ENCODE data around the gene ARL8B. TPM values are rescaled to one million over a fixed set of nuclear protein-coding genes. Genes with fewer than 3 reads are reported as not detected.

Gene ARL8B
- total RNA-seq, 1 experiment from 2014 or later, result 52.4 TPM

GRCh38 chr3:5217824-5218595 lies 95.9 kb downstream of the ARL8B start:
- Histone ChIP-seq H3K4me3 (ENCODE audit: low read length) (no peak overlapping the region), H3K9me2 (replicated peaks; ENCODE audit: insufficient read depth, low read length) (no peaks in the 10 kb centered on the region), H3K27ac (ENCODE audit: low read length) (no peak overlapping the region), H3K79me2 (ENCODE audit: low read length) (no peaks in the 10 kb centered on the region), H3K36me3 (ENCODE audit: insufficient read depth, low read length) (peaks cover 55% of the 10 kb centered on the region), H3K4me2 (ENCODE audit: low read depth, low read length, poor library complexity, severe bottlenecking) (no peak overlapping the region), H3K9ac (ENCODE audit: low read length) (no peak overlapping the region), H3K9me3 (ENCODE audit: low read length) (no peaks in the 10 kb centered on the region), H2AFZ (ENCODE audit: low read length) (no peak overlapping the region), H3K4me1 (ENCODE audit: low read length) (peaks cover 5% of the 10 kb centered on the region), H4K20me1 (ENCODE audit: insufficient read depth, low read depth, low read length) (no peaks in the 10 kb centered on the region), H3K27me3 (ENCODE audit: low read length) (no peaks in the 10 kb centered on the region)
- no peak for DNase-seq

GRCh38 chr3:5218815-5219214 lies 96.7 kb downstream of the ARL8B start:
- Histone ChIP-seq H3K36me3 (ENCODE audit: insufficient read depth, low read length) (peaks cover 47% of the 10 kb centered on the region), H3K9me3 (ENCODE audit: low read length) (no peaks in the 10 kb centered on the region), H3K79me2 (ENCODE audit: low read length) (no peaks in the 10 kb centered on the region), H3K27ac (ENCODE audit: low read length) (no peak overlapping the region), H3K9ac (ENCODE audit: low read length) (no peak overlapping the region), H3K27me3 (ENCODE audit: low read length) (no peaks in the 10 kb centered on the region), H2AFZ (ENCODE audit: low read length) (no peak overlapping the region), H3K4me2 (ENCODE audit: low read depth, low read length, poor library complexity, severe bottlenecking) (no peak overlapping the region), H3K4me1 (ENCODE audit: low read length) (no peaks in the 10 kb centered on the region), H3K9me2 (replicated peaks; ENCODE audit: insufficient read depth, low read length) (no peaks in the 10 kb centered on the region), H3K4me3 (ENCODE audit: low read length) (no peak overlapping the region), H4K20me1 (ENCODE audit: insufficient read depth, low read depth, low read length) (no peaks in the 10 kb centered on the region)
- no peak for DNase-seq

- Histone ChIP-seq H2AFZ (ENCODE audit: low read length) (no peak overlapping the region), H3K79me2 (ENCODE audit: low read length) (no peaks in the 10 kb centered on the region), H3K27ac (ENCODE audit: low read length) (no peak overlapping the region), H3K36me3 (ENCODE audit: insufficient read depth, low read length) (peaks cover 44% of the 10 kb centered on the region), H3K27me3 (ENCODE audit: low read length) (no peaks in the 10 kb centered on the region), H3K4me1 (ENCODE audit: low read length) (no peaks in the 10 kb centered on the region), H3K9me2 (replicated peaks; ENCODE audit: insufficient read depth, low read length) (no peaks in the 10 kb centered on the region), H3K9me3 (ENCODE audit: low read length) (no peaks in the 10 kb centered on the region), H3K9ac (ENCODE audit: low read length) (no peak overlapping the region), H3K4me2 (ENCODE audit: low read depth, low read length, poor library complexity, severe bottlenecking) (no peak overlapping the region), H4K20me1 (ENCODE audit: insufficient read depth, low read depth, low read length) (no peaks in the 10 kb centered on the region), H3K4me3 (ENCODE audit: low read length) (no peak overlapping the region)
- DNase-seq, result no peak
These were observed 97.1 kb downstream of the ARL8B start for GRCh38 chr3:5219216-5219615.

GRCh38 chr3:5220193-5220592 lies 98.1 kb downstream of the ARL8B start:
- Histone ChIP-seq H3K27ac (ENCODE audit: low read length) (no peak overlapping the region), H4K20me1 (ENCODE audit: insufficient read depth, low read depth, low read length) (no peaks in the 10 kb centered on the region), H3K9me3 (ENCODE audit: low read length) (no peaks in the 10 kb centered on the region), H3K9ac (ENCODE audit: low read length) (no peak overlapping the region), H3K9me2 (replicated peaks; ENCODE audit: insufficient read depth, low read length) (no peaks in the 10 kb centered on the region), H3K79me2 (ENCODE audit: low read length) (no peaks in the 10 kb centered on the region), H3K27me3 (ENCODE audit: low read length) (no peaks in the 10 kb centered on the region), H3K4me3 (ENCODE audit: low read length) (no peak overlapping the region), H3K4me2 (ENCODE audit: low read depth, low read length, poor library complexity, severe bottlenecking) (no peak overlapping the region), H2AFZ (ENCODE audit: low read length) (no peak overlapping the region), H3K4me1 (ENCODE audit: low read length) (no peaks in the 10 kb centered on the region), H3K36me3 (ENCODE audit: insufficient read depth, low read length) (peaks cover 34% of the 10 kb centered on the region)
- DNase-seq, result no peak

GRCh38 chr3:5220667-5221431 lies 98.8 kb downstream of the ARL8B start:
- H2AFZ ChIP-seq (ENCODE audit: low read length), result no peak overlapping the region
- H3K4me2 ChIP-seq (ENCODE audit: low read depth, low read length, poor library complexity, severe bottlenecking), result no peak overlapping the region
- no peaks in the 10 kb centered on the region for H4K20me1 ChIP-seq (ENCODE audit: insufficient read depth, low read depth, low read length)
- H3K9me3 ChIP-seq (ENCODE audit: low read length), result no peaks in the 10 kb centered on the region
- H3K4me1 ChIP-seq (ENCODE audit: low read length), result no peaks in the 10 kb centered on the region
- no peaks in the 10 kb centered on the region for H3K9me2 ChIP-seq (replicated peaks; ENCODE audit: insufficient read depth, low read length)
- H3K9ac ChIP-seq (ENCODE audit: low read length), result no peak overlapping the region
- H3K4me3 ChIP-seq (ENCODE audit: low read length), result no peak overlapping the region
- peaks cover 28% of the 10 kb centered on the region; the same call in 1 of the 2 replicates for H3K36me3 ChIP-seq (ENCODE audit: insufficient read depth, low read length)
- H3K27ac ChIP-seq (ENCODE audit: low read length), result no peak overlapping the region
- H3K27me3 ChIP-seq (ENCODE audit: low read length), result no peaks in the 10 kb centered on the region
- no peaks in the 10 kb centered on the region for H3K79me2 ChIP-seq (ENCODE audit: low read length)
- DNase-seq, result no peak

GRCh38 chr3:5221701-5222100 lies 99.6 kb downstream of the ARL8B start:
- no peaks in the 10 kb centered on the region for H3K9me2 ChIP-seq (replicated peaks; ENCODE audit: insufficient read depth, low read length)

GRCh38 chr3:5222283-5223005 lies 100.4 kb downstream of the ARL8B start:
- H3K9ac ChIP-seq (ENCODE audit: low read length), result no peak overlapping the region
- no peak overlapping the region for H3K4me2 ChIP-seq (ENCODE audit: low read depth, low read length, poor library complexity, severe bottlenecking)
- peaks cover 14% of the 10 kb centered on the region; the same call in 1 of the 2 replicates for H3K36me3 ChIP-seq (ENCODE audit: insufficient read depth, low read length)
- no peak for DNase-seq
- H2AFZ ChIP-seq (ENCODE audit: low read length), result no peak overlapping the region
- no peaks in the 10 kb centered on the region for H3K27me3 ChIP-seq (ENCODE audit: low read length)
- H3K9me3 ChIP-seq (ENCODE audit: low read length), result no peaks in the 10 kb centered on the region
- no peaks in the 10 kb centered on the region for H4K20me1 ChIP-seq (ENCODE audit: insufficient read depth, low read depth, low read length)
- no peaks in the 10 kb centered on the region for H3K4me1 ChIP-seq (ENCODE audit: low read length)
- H3K79me2 ChIP-seq (ENCODE audit: low read length), result no peaks in the 10 kb centered on the region
- no peak overlapping the region for H3K27ac ChIP-seq (ENCODE audit: low read length)
- no peaks in the 10 kb centered on the region for H3K9me2 ChIP-seq (replicated peaks; ENCODE audit: insufficient read depth, low read length)
- no peak overlapping the region for H3K4me3 ChIP-seq (ENCODE audit: low read length)

More at GRCh38 chr3:5221701-5222100, 99.6 kb downstream of the ARL8B start:
- Histone ChIP-seq H3K36me3 (ENCODE audit: insufficient read depth, low read length) (peaks cover 21% of the 10 kb centered on the region; the same call in 1 of the 2 replicates), H4K20me1 (ENCODE audit: insufficient read depth, low read depth, low read length) (no peaks in the 10 kb centered on the region), H2AFZ (ENCODE audit: low read length) (no peak overlapping the region), H3K9me3 (ENCODE audit: low read length) (no peaks in the 10 kb centered on the region), H3K4me1 (ENCODE audit: low read length) (no peaks in the 10 kb centered on the region), H3K9ac (ENCODE audit: low read length) (no peak overlapping the region), H3K27ac (ENCODE audit: low read length) (no peak overlapping the region), H3K27me3 (ENCODE audit: low read length) (no peaks in the 10 kb centered on the region), H3K79me2 (ENCODE audit: low read length) (no peaks in the 10 kb centered on the region), H3K4me2 (ENCODE audit: low read depth, low read length, poor library complexity, severe bottlenecking) (no peak overlapping the region), H3K4me3 (ENCODE audit: low read length) (no peak overlapping the region)
- DNase-seq, result no peak

GRCh38 chr3:5226783-5227182 lies 104.7 kb downstream of the ARL8B start:
- Histone ChIP-seq H3K36me3 (ENCODE audit: insufficient read depth, low read length) (no peaks in the 10 kb centered on the region), H3K27me3 (ENCODE audit: low read length) (no peaks in the 10 kb centered on the region), H3K9me3 (ENCODE audit: low read length) (no peaks in the 10 kb centered on the region), H3K9me2 (replicated peaks; ENCODE audit: insufficient read depth, low read length) (no peaks in the 10 kb centered on the region), H3K4me1 (ENCODE audit: low read length) (peaks cover 12% of the 10 kb centered on the region), H3K9ac (ENCODE audit: low read length) (no peak overlapping the region), H3K27ac (ENCODE audit: low read length) (no peak overlapping the region), H2AFZ (ENCODE audit: low read length) (no peak overlapping the region), H3K4me3 (ENCODE audit: low read length) (no peak overlapping the region), H3K4me2 (ENCODE audit: low read depth, low read length, poor library complexity, severe bottlenecking) (no peak overlapping the region), H3K79me2 (ENCODE audit: low read length) (no peaks in the 10 kb centered on the region), H4K20me1 (ENCODE audit: insufficient read depth, low read depth, low read length) (no peaks in the 10 kb centered on the region)
- peak; percentile 76 for DNase-seq

All from Karpas-422 (cell line).